Liver (tissue), 9 donors: ENCODE results near the gene BAIAP3. TPM values are rescaled to one million over a fixed set of nuclear protein-coding genes. Genes with fewer than 3 reads are reported as not detected.

Source experiments
- DNase-seq: peaks from one replicate; pipeline ENCODE4 v3.0.0-alpha.2; 2017; ENCODE audit warnings: low spot score
- H3K27ac ChIP-seq, 2 donors: one replicate each; pipeline ENCODE4 v1.7.0; 2013; ENCODE audit warnings: inconsistent platforms in 2 of 2, low read length in 2 of 2, control low read depth in 1 of 2, low read depth in 1 of 2, mild to moderate bottlenecking in 1 of 2
- H3K27me3 ChIP-seq, 4 donors: one replicate each; pipeline versions ENCODE4 v1.6.1 to v1.7.0; 2013; ENCODE audit warnings: low read length in 3 of 4, inconsistent platforms in 1 of 4, mild to moderate bottlenecking in 1 of 4, moderate library complexity in 1 of 4; ENCODE audit not compliant: control insufficient read depth in 4 of 4, insufficient read depth in 4 of 4
- H3K36me3 ChIP-seq, 4 donors: one replicate each; pipeline versions ENCODE4 v1.6.1 to v1.7.0; 2013; ENCODE audit warnings: low read length in 3 of 4, mild to moderate bottlenecking in 3 of 4, low read depth in 1 of 4, moderate library complexity in 1 of 4; ENCODE audit not compliant: control insufficient read depth in 4 of 4, insufficient read depth in 3 of 4
- H3K4me1 ChIP-seq, 4 donors: one replicate each; pipeline versions ENCODE4 v1.6.1 to v1.7.0; 2013; ENCODE audit warnings: low read length in 3 of 4, mild to moderate bottlenecking in 3 of 4, moderate library complexity in 1 of 4; ENCODE audit not compliant: control insufficient read depth in 4 of 4, insufficient read depth in 4 of 4
- H3K4me3 ChIP-seq, 3 donors: one replicate each; pipeline versions ENCODE4 v1.6.1 to v1.7.0; 2013; ENCODE audit warnings: low read length in 3 of 3, control low read depth in 1 of 3, low read depth in 1 of 3, mild to moderate bottlenecking in 1 of 3
- H3K9ac ChIP-seq, 2 donors: one replicate each; pipeline ENCODE4 v1.7.0; 2013; ENCODE audit warnings: low read length in 2 of 2, mild to moderate bottlenecking in 2 of 2, moderate library complexity in 2 of 2, control low read depth in 1 of 2, low read depth in 1 of 2
- H3K9me3 ChIP-seq, 4 donors: one replicate each; pipeline versions ENCODE4 v1.6.1 to v1.7.0; 2013; ENCODE audit warnings: low read length in 3 of 4; ENCODE audit not compliant: control insufficient read depth in 4 of 4
- EGR1 ChIP-seq, 2 donors: IDR thresholded peaks; 2 replicates each; pipeline ENCODE4 v1.6.1; 2016 to 2018; ENCODE audit warnings: antibody characterized with exemption in 2 of 2, low read depth in 2 of 2
- FOXA1 ChIP-seq: IDR thresholded peaks from 2 replicates; pipeline ENCODE4 v1.6.1; 2016; ENCODE audit warnings: antibody characterized with exemption
- FOXA2 ChIP-seq: IDR thresholded peaks from 2 replicates; pipeline ENCODE4 v1.6.1; 2016; ENCODE audit warnings: antibody characterized with exemption
- GABPA ChIP-seq, 2 donors: IDR thresholded peaks in 1 of 2; conservative IDR thresholded peaks in 1 of 2; 2 replicates each; pipeline ENCODE4 v1.6.1; 2016; ENCODE audit warnings: antibody characterized with exemption in 2 of 2, mild to moderate bottlenecking in 1 of 2, moderate library complexity in 1 of 2
- HNF4A ChIP-seq, 2 donors: conservative IDR thresholded peaks; 2 replicates each; pipeline ENCODE4 v1.6.1; 2016; ENCODE audit warnings: antibody characterized with exemption in 2 of 2, mild to moderate bottlenecking in 2 of 2
- HNF4G ChIP-seq: IDR thresholded peaks from 2 replicates; pipeline ENCODE4 v1.6.1; 2016; ENCODE audit warnings: antibody characterized with exemption
- JUND ChIP-seq, 2 donors: IDR thresholded peaks; 2 replicates each; pipeline ENCODE4 v1.6.1; 2016; ENCODE audit warnings: antibody characterized with exemption in 2 of 2
- NR2F2 ChIP-seq: IDR thresholded peaks from 2 replicates; pipeline ENCODE4 v1.6.1; 2016; ENCODE audit warnings: antibody characterized with exemption
- RAD21 ChIP-seq, 2 donors: IDR thresholded peaks; 2 replicates each; pipeline ENCODE4 v1.6.1; 2016; ENCODE audit warnings: antibody characterized with exemption in 2 of 2, mild to moderate bottlenecking in 2 of 2
- RXRA ChIP-seq, 2 donors: IDR thresholded peaks; 2 replicates each; pipeline ENCODE4 v1.6.1; 2017 to 2018; ENCODE audit warnings: antibody characterized with exemption in 2 of 2, mild to moderate bottlenecking in 1 of 2
- SP1 ChIP-seq: IDR thresholded peaks from 2 replicates; pipeline ENCODE4 v1.6.1; 2018; ENCODE audit warnings: antibody characterized with exemption, mild to moderate bottlenecking
- TAF1 ChIP-seq: conservative IDR thresholded peaks from 2 replicates; pipeline ENCODE4 v1.6.1; 2016; ENCODE audit warnings: antibody characterized with exemption, mild to moderate bottlenecking
- YY1 ChIP-seq: IDR thresholded peaks from 2 replicates; pipeline ENCODE4 v1.6.1; 2016; ENCODE audit warnings: antibody characterized with exemption, mild to moderate bottlenecking
- WGBS: extraction: QIAGEN DNeasy Blood & Tissue Kit; methylation state at CpG from one replicate; pipeline ENCODE4 v1.1.7; 2013; 5-methylcytosine and 5-hydroxymethylcytosine counted together
- polyA plus RNA-seq, 2 donors: library from polyadenylated mRNA; stranded (reverse) in 1 of 2; unstranded in 1 of 2; fragments of 200-250 nt in 1 of 2; fragments of >200 nt in 1 of 2; fragmentation: Nextera tagmentation in 1 of 2; extraction: Ambion mirVana in 1 of 2; gene quantifications; one replicate each; pipeline versions ENCODE4 v1.2.1 to v1.2.3, GENCODE V29; 2013 to 2015
- total RNA-seq, 2 donors: library from RNA; depleted of rRNA; stranded (reverse); fragments of >200 nt; gene quantifications; one replicate each; pipeline ENCODE4 v1.2.3, GENCODE V29; 2014
- TF ChIP-seq, protein P1 (sequence below): IDR thresholded peaks from 2 replicates; pipeline ENCODE4 v1.6.1; 2016; ENCODE audit warnings: antibody characterized with exemption
- TF ChIP-seq, protein P2 (sequence below): IDR thresholded peaks from 2 replicates; pipeline ENCODE4 v1.6.1; 2016; ENCODE audit warnings: antibody characterized with exemption
- TF ChIP-seq, protein P3 (sequence below): fragments of 150-350 bp; IDR thresholded peaks from 2 replicates; pipeline ENCODE4 v1.5.1; 2017; ENCODE audit warnings: improper control_type of control experiment, low read depth, low read length; ENCODE audit not compliant: missing input control
- TF ChIP-seq, protein P4 (sequence below): IDR thresholded peaks from 2 replicates; pipeline ENCODE4 v1.6.1; 2016; ENCODE audit warnings: antibody characterized with exemption
- TF ChIP-seq, protein P5 (sequence below): IDR thresholded peaks from 2 replicates; pipeline ENCODE4 v1.6.1; 2016; ENCODE audit warnings: antibody characterized with exemption, mild to moderate bottlenecking
- donor health status: healthy.
- donor health status: healthy.
- donor health status: healthy.
- donor health status: healthy.
- donor health status: healthy.

The BAIAP3 gene
- total and polyA plus RNA-seq, 4 donors, result 1.6 to 3.8 (median 2.6) TPM

DNA sequence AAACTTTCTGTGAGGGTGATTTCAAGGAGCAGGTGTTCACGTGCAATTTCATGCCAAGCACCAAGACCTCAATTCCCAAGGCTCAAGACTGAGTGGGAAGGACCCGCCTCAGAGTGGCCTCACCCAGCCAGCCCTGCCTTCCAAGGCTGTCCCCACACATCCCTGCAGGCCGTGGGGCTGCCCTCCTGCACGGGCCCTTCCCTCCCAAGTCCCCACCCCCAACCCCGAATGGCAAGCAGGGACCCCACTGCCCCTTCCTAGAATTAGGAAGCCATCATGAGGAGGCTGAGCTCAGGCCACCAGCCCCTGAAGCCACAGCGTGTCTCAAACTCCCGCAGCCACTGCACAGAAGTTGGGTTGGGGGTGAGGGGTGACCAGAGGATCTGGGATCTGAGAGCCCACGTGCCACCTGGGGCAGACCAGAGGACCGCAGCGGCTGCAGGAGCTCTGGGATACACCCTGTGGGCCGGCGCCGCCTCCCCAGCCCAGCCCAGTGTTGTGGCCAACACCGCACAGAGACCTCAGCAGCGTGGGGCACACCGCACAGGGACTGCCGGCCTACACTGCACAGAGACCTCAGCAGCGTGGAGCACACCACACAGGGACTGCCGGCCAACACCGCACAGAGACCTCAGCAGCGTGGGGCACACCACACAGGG is 39.0 kb downstream of the BAIAP3 start:
- TF ChIP-seq HNF4G, result no peak
- TF ChIP-seq SP1, result no peak
- no peak for TF ChIP-seq YY1
- no peak for TF ChIP-seq FOXA1
- no peak for TF ChIP-seq GABPA (IDR thresholded peaks at IDR 0.05 in 1 of 2, conservative IDR thresholded peaks at IDR 0.05 in 1 of 2)
- TF ChIP-seq FOXA2, result no peak
- no peak for TF ChIP-seq RXRA (IDR thresholded peaks at IDR 0.05)
- no peak for TF ChIP-seq HNF4A (conservative IDR thresholded peaks at IDR 0.05)
- TF ChIP-seq EGR1 (IDR thresholded peaks at IDR 0.05; ENCODE audit: low read depth in 2 of 2), result no peak
- TF ChIP-seq, protein P1, sequence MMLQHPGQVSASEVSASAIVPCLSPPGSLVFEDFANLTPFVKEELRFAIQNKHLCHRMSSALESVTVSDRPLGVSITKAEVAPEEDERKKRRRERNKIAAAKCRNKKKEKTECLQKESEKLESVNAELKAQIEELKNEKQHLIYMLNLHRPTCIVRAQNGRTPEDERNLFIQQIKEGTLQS, result no peak
- TF ChIP-seq, protein P2, sequence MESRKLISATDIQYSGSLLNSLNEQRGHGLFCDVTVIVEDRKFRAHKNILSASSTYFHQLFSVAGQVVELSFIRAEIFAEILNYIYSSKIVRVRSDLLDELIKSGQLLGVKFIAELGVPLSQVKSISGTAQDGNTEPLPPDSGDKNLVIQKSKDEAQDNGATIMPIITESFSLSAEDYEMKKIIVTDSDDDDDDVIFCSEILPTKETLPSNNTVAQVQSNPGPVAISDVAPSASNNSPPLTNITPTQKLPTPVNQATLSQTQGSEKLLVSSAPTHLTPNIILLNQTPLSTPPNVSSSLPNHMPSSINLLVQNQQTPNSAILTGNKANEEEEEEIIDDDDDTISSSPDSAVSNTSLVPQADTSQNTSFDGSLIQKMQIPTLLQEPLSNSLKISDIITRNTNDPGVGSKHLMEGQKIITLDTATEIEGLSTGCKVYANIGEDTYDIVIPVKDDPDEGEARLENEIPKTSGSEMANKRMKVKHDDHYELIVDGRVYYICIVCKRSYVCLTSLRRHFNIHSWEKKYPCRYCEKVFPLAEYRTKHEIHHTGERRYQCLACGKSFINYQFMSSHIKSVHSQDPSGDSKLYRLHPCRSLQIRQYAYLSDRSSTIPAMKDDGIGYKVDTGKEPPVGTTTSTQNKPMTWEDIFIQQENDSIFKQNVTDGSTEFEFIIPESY, result no peak
- TF ChIP-seq, protein P3, sequence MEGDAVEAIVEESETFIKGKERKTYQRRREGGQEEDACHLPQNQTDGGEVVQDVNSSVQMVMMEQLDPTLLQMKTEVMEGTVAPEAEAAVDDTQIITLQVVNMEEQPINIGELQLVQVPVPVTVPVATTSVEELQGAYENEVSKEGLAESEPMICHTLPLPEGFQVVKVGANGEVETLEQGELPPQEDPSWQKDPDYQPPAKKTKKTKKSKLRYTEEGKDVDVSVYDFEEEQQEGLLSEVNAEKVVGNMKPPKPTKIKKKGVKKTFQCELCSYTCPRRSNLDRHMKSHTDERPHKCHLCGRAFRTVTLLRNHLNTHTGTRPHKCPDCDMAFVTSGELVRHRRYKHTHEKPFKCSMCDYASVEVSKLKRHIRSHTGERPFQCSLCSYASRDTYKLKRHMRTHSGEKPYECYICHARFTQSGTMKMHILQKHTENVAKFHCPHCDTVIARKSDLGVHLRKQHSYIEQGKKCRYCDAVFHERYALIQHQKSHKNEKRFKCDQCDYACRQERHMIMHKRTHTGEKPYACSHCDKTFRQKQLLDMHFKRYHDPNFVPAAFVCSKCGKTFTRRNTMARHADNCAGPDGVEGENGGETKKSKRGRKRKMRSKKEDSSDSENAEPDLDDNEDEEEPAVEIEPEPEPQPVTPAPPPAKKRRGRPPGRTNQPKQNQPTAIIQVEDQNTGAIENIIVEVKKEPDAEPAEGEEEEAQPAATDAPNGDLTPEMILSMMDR, result no peak
- no peaks in the 10 kb centered on the region for H3K4me1 ChIP-seq
- H3K9me3 ChIP-seq, result no peaks in the 10 kb centered on the region
- no peaks in the 10 kb centered on the region for H3K27me3 ChIP-seq
- no peak overlapping the region for H3K27ac ChIP-seq
- peaks cover 0 to 27% (median 5%) of the 10 kb centered on the region in 4 donors for H3K36me3 ChIP-seq
- no peak overlapping the region for H3K4me3 ChIP-seq
- no peak for DNase-seq
- WGBS, result 97% methylated on average over 17 of the region's 21 CpGs
- no peak overlapping the region for H3K9ac ChIP-seq

DNA sequence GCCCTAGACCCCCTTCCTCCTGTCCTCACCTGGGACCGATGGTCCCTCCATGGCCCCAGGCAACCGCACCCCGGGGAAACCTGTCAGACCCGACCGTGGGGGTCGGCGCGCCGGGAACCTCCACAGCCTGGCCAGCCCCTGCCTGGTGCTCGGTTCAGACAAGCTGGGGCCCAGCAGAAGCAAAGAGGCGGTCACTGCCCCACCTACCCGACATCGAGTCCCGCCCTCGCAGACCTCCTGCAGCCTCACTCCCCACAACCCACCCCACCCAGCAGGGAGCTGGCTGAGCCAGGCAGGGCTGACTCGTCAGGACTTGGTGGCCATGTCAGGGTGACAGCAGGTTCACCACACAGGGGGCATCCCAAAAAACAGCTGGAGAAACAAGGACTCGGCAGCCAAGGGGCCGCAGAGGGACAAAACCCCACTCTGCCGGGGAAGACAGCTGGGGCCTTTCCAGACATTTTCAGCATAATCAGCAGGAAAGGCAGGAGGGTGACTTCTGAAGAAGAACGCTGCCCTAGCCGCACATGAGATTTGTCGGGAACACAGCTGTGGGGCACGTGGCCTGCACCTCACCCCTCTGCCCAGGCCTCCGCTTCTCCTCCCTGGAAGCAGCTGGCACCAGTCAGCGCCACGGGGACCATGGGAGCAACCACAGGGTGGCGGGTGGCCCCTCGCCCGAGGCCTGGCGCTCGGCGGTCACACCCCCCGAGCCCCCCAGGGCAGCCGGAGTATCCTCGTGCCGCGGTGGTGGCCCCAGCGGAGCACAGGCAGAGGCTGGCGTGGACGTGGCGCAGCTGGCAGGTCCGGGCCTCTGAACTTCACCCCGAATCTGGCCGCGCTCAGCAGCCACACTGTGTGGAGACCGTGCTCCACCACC is 41.2 kb downstream of the BAIAP3 start:
- 95% methylated on average over 46 of the region's 46 CpGs for WGBS
- H3K4me1 ChIP-seq, result peaks cover 6 to 16% (median 11%) of the 10 kb centered on the region in 4 donors
- no peak for DNase-seq
- no peak overlapping the region for H3K27ac ChIP-seq
- H3K4me3 ChIP-seq, result no peak overlapping the region
- H3K27me3 ChIP-seq, result no peaks in the 10 kb centered on the region
- no peak overlapping the region for H3K9ac ChIP-seq
- no peaks in the 10 kb centered on the region for H3K9me3 ChIP-seq
- peaks cover 0 to 22% (median 4%) of the 10 kb centered on the region in 4 donors for H3K36me3 ChIP-seq
- no peak for TF ChIP-seq HNF4G
- no peak for TF ChIP-seq FOXA2
- TF ChIP-seq YY1, result no peak
- TF ChIP-seq, protein P4, sequence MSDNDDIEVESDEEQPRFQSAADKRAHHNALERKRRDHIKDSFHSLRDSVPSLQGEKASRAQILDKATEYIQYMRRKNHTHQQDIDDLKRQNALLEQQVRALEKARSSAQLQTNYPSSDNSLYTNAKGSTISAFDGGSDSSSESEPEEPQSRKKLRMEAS, result no peak
- TF ChIP-seq HNF4A (conservative IDR thresholded peaks at IDR 0.05), result no peak
- TF ChIP-seq FOXA1, result no peak
- TF ChIP-seq RAD21 (IDR thresholded peaks at IDR 0.05), result no peak
- TF ChIP-seq, protein P5, sequence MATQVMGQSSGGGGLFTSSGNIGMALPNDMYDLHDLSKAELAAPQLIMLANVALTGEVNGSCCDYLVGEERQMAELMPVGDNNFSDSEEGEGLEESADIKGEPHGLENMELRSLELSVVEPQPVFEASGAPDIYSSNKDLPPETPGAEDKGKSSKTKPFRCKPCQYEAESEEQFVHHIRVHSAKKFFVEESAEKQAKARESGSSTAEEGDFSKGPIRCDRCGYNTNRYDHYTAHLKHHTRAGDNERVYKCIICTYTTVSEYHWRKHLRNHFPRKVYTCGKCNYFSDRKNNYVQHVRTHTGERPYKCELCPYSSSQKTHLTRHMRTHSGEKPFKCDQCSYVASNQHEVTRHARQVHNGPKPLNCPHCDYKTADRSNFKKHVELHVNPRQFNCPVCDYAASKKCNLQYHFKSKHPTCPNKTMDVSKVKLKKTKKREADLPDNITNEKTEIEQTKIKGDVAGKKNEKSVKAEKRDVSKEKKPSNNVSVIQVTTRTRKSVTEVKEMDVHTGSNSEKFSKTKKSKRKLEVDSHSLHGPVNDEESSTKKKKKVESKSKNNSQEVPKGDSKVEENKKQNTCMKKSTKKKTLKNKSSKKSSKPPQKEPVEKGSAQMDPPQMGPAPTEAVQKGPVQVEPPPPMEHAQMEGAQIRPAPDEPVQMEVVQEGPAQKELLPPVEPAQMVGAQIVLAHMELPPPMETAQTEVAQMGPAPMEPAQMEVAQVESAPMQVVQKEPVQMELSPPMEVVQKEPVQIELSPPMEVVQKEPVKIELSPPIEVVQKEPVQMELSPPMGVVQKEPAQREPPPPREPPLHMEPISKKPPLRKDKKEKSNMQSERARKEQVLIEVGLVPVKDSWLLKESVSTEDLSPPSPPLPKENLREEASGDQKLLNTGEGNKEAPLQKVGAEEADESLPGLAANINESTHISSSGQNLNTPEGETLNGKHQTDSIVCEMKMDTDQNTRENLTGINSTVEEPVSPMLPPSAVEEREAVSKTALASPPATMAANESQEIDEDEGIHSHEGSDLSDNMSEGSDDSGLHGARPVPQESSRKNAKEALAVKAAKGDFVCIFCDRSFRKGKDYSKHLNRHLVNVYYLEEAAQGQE, result no peak
- no peak for TF ChIP-seq GABPA (IDR thresholded peaks at IDR 0.05 in 1 of 2, conservative IDR thresholded peaks at IDR 0.05 in 1 of 2)
- TF ChIP-seq TAF1, result no peak
- no peak for TF ChIP-seq NR2F2
- TF ChIP-seq, protein P3, result no peak
- no peak for TF ChIP-seq RXRA (IDR thresholded peaks at IDR 0.05)
- TF ChIP-seq JUND (IDR thresholded peaks at IDR 0.05), result no peak
